Karpas-422 (cell line): ENCODE results near the gene ZFP36L1. TPM values are rescaled to one million over a fixed set of nuclear protein-coding genes. Genes with fewer than 3 reads are reported as not detected.

Source experiments
- DNase-seq: peaks from one replicate; pipeline ENCODE4 v3.0.0-alpha.2; 2015
- H2AFZ ChIP-seq: fragments of 200-600 bp; sonication (generic); 2 replicates; pipeline ENCODE4 v1.6.1; 2014; ENCODE audit warnings: antibody characterized with exemption, low read length, mixed read lengths
- H3K27ac ChIP-seq: fragments of 200-600 bp; sonication (generic); 2 replicates; pipeline ENCODE4 v1.5.1; 2014; ENCODE audit warnings: mild to moderate bottlenecking, low read length, moderate library complexity
- H3K27me3 ChIP-seq: fragments of 200-600 bp; sonication (generic); 2 replicates; pipeline ENCODE4 v1.6.1; 2014; ENCODE audit warnings: low read length, mixed read lengths
- H3K36me3 ChIP-seq: fragments of 200-600 bp; sonication (generic); 2 replicates; pipeline ENCODE4 v1.6.1; 2014; ENCODE audit warnings: low read length, mixed read lengths; ENCODE audit not compliant: insufficient read depth
- H3K4me1 ChIP-seq: fragments of 200-600 bp; sonication (generic); 2 replicates; pipeline ENCODE4 v1.6.1; 2014; ENCODE audit warnings: mild to moderate bottlenecking, low read length, mixed read lengths
- H3K4me2 ChIP-seq: fragments of 200-600 bp; sonication (generic); 2 replicates; pipeline ENCODE4 v1.6.1; 2014; ENCODE audit warnings: low read length, low read depth, mild to moderate bottlenecking; ENCODE audit not compliant: poor library complexity, severe bottlenecking
- H3K4me3 ChIP-seq: fragments of 200-600 bp; sonication (generic); 2 replicates; pipeline ENCODE4 v1.5.1; 2014; ENCODE audit warnings: mild to moderate bottlenecking, antibody characterized with exemption, low read length, mixed read lengths
- H3K79me2 ChIP-seq: fragments of 200-600 bp; sonication (generic); 2 replicates; pipeline ENCODE4 v1.6.1; 2014; ENCODE audit warnings: mild to moderate bottlenecking, low read length, mixed read lengths
- H3K9ac ChIP-seq: fragments of 200-600 bp; sonication (generic); 2 replicates; pipeline ENCODE4 v1.6.0; 2014; ENCODE audit warnings: low read length
- H3K9me2 ChIP-seq: fragments of 200-600 bp; sonication (generic), shearing (Covaris generic); replicated peaks from 2 replicates; pipeline ENCODE4 v1.6.0; 2014; ENCODE audit warnings: mild to moderate bottlenecking, low read length, moderate library complexity; ENCODE audit not compliant: insufficient read depth
- H3K9me3 ChIP-seq: fragments of 300-700, 200-600 bp; sonication (generic); 2 replicates; pipeline ENCODE4 v1.6.1; 2014; ENCODE audit warnings: low read length, mixed read lengths
- H4K20me1 ChIP-seq: fragments of 200-600 bp; sonication (generic); 2 replicates; pipeline ENCODE4 v1.6.1; 2014; ENCODE audit warnings: mild to moderate bottlenecking, antibody characterized with exemption, low read length, low read depth; ENCODE audit not compliant: insufficient read depth
- total RNA-seq: library from RNA; depleted of rRNA; stranded (reverse); fragments of >200 nt; shearing (Covaris generic); gene quantifications from 2 replicates; pipeline ENCODE4 v1.2.3, GENCODE V29; 2014; ENCODE audit warnings: low replicate concordance

Gene ZFP36L1
- total RNA-seq, 1 experiment from 2014 or later = 76.8 TPM

- H3K4me3 ChIP-seq = no peak overlapping the region
- no peak overlapping the region for H3K27ac ChIP-seq
- no peaks in the 10 kb centered on the region for H3K79me2 ChIP-seq
- H3K9ac ChIP-seq = no peak overlapping the region
- no peaks in the 10 kb centered on the region for H3K9me2 ChIP-seq
- H3K36me3 ChIP-seq = no peaks in the 10 kb centered on the region
- H3K27me3 ChIP-seq = no peaks in the 10 kb centered on the region; the same call in 1 of the 2 replicates
- H2AFZ ChIP-seq = no peak overlapping the region
- peaks cover 4% of the 10 kb centered on the region; the same call in 1 of the 2 replicates for H3K4me1 ChIP-seq
- H3K9me3 ChIP-seq = no peaks in the 10 kb centered on the region
- H3K4me2 ChIP-seq = no peak overlapping the region
- no peaks in the 10 kb centered on the region for H4K20me1 ChIP-seq
- DNase-seq = no peak
These were observed 31.5 kb downstream of the ZFP36L1 start for GRCh38 chr14:68761391-68761790.

GRCh38 chr14:68760761-68761160 lies 32.1 kb downstream of the ZFP36L1 start:
- no peaks in the 10 kb centered on the region for H3K9me2 ChIP-seq
- H3K4me1 ChIP-seq = peaks cover 4% of the 10 kb centered on the region; the same call in 1 of the 2 replicates
- DNase-seq = no peak
- no peak overlapping the region for H2AFZ ChIP-seq
- H3K27me3 ChIP-seq = no peaks in the 10 kb centered on the region; the same call in 1 of the 2 replicates
- H4K20me1 ChIP-seq = no peaks in the 10 kb centered on the region
- H3K4me3 ChIP-seq = no peak overlapping the region
- no peaks in the 10 kb centered on the region for H3K36me3 ChIP-seq
- H3K4me2 ChIP-seq = no peak overlapping the region
- H3K9me3 ChIP-seq = no peaks in the 10 kb centered on the region
- H3K9ac ChIP-seq = no peak overlapping the region
- H3K27ac ChIP-seq = no peak overlapping the region
- H3K79me2 ChIP-seq = no peaks in the 10 kb centered on the region

DNA sequence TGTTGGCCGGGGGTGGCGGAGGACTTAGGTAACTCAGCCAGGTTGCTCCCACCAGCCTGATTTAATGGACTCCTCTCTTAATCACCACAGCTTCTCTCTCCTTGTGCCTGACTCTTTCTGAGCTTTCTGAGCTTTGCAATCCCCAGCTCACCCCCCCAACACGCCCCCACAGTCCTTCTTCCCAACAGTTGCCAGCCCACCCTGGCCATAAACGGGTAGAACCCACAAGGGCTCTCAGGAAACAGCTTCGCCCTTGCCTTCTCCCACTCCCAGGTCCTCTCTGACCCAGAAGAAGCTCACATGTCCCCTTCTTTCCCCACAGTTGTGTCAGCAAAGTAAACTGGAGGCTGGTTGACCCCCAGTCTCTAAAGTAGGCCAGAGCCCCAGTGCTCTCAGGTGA lies 32.9 kb downstream of the ZFP36L1 start:
- DNase-seq = no peak
- H3K9me3 ChIP-seq = no peaks in the 10 kb centered on the region

GRCh38 chr14:68759017-68759560 lies 33.8 kb downstream of the ZFP36L1 start:
- Histone ChIP-seq H3K4me3 (no peak overlapping the region), H3K79me2 (no peaks in the 10 kb centered on the region), H3K27me3 (no peaks in the 10 kb centered on the region), H4K20me1 (no peaks in the 10 kb centered on the region), H2AFZ (no peak overlapping the region), H3K9ac (no peak overlapping the region), H3K9me2 (no peaks in the 10 kb centered on the region), H3K9me3 (no peaks in the 10 kb centered on the region), H3K4me2 (no peak overlapping the region), H3K4me1 (peaks cover 4% of the 10 kb centered on the region; the same call in 1 of the 2 replicates), H3K27ac (no peak overlapping the region), H3K36me3 (no peaks in the 10 kb centered on the region)
- DNase-seq = no peak

More for the DNA sequence above, 32.9 kb downstream of the ZFP36L1 start:
- Histone ChIP-seq H3K4me1 (peaks cover 4% of the 10 kb centered on the region; the same call in 1 of the 2 replicates), H3K79me2 (no peaks in the 10 kb centered on the region), H4K20me1 (no peaks in the 10 kb centered on the region), H3K9me2 (no peaks in the 10 kb centered on the region), H3K4me3 (no peak overlapping the region), H3K27ac (no peak overlapping the region), H2AFZ (no peak overlapping the region), H3K4me2 (no peak overlapping the region), H3K27me3 (no peaks in the 10 kb centered on the region; the same call in 1 of the 2 replicates), H3K36me3 (no peaks in the 10 kb centered on the region), H3K9ac (no peak overlapping the region)

- Histone ChIP-seq H3K27ac (no peak overlapping the region), H4K20me1 (no peaks in the 10 kb centered on the region), H3K9me3 (no peaks in the 10 kb centered on the region), H3K79me2 (no peaks in the 10 kb centered on the region), H3K36me3 (no peaks in the 10 kb centered on the region), H3K9me2 (no peaks in the 10 kb centered on the region), H3K9ac (no peak overlapping the region), H3K4me2 (no peak overlapping the region), H2AFZ (no peak overlapping the region), H3K4me1 (peaks cover 4% of the 10 kb centered on the region; the same call in 1 of the 2 replicates), H3K27me3 (no peaks in the 10 kb centered on the region), H3K4me3 (no peak overlapping the region)
- no peak for DNase-seq
These were observed 34.6 kb downstream of the ZFP36L1 start for GRCh38 chr14:68758301-68758700.

DNA sequence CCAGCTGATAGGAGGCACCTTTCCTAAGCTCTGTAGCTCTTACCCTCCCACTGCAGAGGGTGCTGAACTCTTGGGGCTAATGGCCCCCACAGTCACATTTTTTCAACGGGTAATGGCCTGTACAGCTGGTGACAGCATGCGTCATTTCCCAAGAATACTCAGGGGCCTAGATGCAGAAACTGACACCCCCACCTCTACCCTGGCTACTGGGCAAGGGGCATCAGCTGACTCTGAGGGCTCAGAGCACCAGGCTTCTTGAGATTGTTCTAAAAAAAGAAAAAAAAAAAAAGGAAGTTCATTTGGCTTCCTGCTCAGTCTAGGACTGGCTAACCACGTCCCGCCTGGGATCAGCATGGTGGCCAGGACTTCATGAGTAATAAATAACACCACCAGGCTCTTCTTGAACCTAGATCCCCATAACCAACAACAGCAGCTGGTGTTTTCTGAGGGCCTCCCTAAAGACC lies 35.2 kb downstream of the ZFP36L1 start:
- DNase-seq = no peak
- Histone ChIP-seq H3K27ac (no peak overlapping the region), H3K79me2 (no peaks in the 10 kb centered on the region), H3K9me3 (no peaks in the 10 kb centered on the region), H3K4me1 (peaks cover 4% of the 10 kb centered on the region; the same call in 1 of the 2 replicates), H2AFZ (no peak overlapping the region), H3K4me3 (no peak overlapping the region), H3K9me2 (no peaks in the 10 kb centered on the region), H3K27me3 (no peaks in the 10 kb centered on the region), H3K36me3 (no peaks in the 10 kb centered on the region), H3K9ac (no peak overlapping the region), H3K4me2 (no peak overlapping the region), H4K20me1 (no peaks in the 10 kb centered on the region)

- H3K27me3 ChIP-seq = no peaks in the 10 kb centered on the region
- no peaks in the 10 kb centered on the region for H4K20me1 ChIP-seq
- no peak overlapping the region for H3K9ac ChIP-seq
- no peak overlapping the region for H3K4me2 ChIP-seq
- H3K9me2 ChIP-seq = no peaks in the 10 kb centered on the region
- H3K79me2 ChIP-seq = no peaks in the 10 kb centered on the region
- H3K27ac ChIP-seq = no peak overlapping the region
- H3K4me1 ChIP-seq = peaks cover 4% of the 10 kb centered on the region; the same call in 1 of the 2 replicates
- H3K9me3 ChIP-seq = no peaks in the 10 kb centered on the region
- DNase-seq = no peak
- H3K4me3 ChIP-seq = no peak overlapping the region
- no peak overlapping the region for H2AFZ ChIP-seq
- no peaks in the 10 kb centered on the region for H3K36me3 ChIP-seq
These were observed 36.1 kb downstream of the ZFP36L1 start for GRCh38 chr14:68756734-68757133.

- Histone ChIP-seq H3K9me3 (no peaks in the 10 kb centered on the region), H4K20me1 (no peaks in the 10 kb centered on the region), H3K36me3 (no peaks in the 10 kb centered on the region), H2AFZ (no peak overlapping the region), H3K27me3 (no peaks in the 10 kb centered on the region), H3K79me2 (no peaks in the 10 kb centered on the region), H3K4me3 (no peak overlapping the region), H3K4me1 (peaks cover 4% of the 10 kb centered on the region; the same call in 1 of the 2 replicates), H3K9me2 (no peaks in the 10 kb centered on the region), H3K9ac (no peak overlapping the region), H3K4me2 (no peak overlapping the region), H3K27ac (no peak overlapping the region)
- DNase-seq = no peak
These were observed 36.8 kb downstream of the ZFP36L1 start for GRCh38 chr14:68756000-68756481.
